Measurements from ENCODE around the gene FAM187B. TPM values are rescaled to one million over a fixed set of nuclear protein-coding genes. Genes with fewer than 3 reads are reported as not detected.
A peak's percentile ranks its signal among the peaks of the same experiment; 100 is the strongest.

Gene FAM187B
- total RNA-seq, 1 donor from 2014 or later = not detected

DNA sequence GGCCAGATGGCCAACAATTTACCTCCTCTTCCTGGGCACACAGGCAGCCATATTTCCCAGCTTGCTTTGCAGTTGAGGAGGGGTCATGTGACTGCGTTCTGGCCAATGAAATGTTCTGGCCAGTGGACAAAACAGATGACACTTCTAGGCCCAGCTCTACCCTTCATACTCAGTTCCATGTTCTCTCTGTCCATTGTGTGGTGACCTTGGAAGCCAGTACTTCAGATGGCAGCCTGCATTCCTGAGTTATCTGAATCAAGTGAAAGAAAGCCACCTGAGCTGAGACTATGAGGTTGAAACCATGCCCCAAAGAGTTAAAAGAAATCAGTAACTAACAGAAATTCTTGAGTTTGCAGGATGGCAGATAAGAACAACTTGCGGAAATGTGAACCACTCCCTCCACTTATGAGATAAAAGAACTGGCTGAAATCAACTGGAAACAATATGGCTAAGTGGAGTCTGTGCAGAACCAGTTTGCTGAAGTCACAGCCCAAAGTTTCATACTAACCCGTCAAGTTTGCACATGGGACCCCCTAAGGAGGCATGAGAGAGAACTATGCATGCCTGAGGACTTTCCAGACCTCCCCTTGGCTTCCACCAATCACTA lies 8.1 kb downstream of the FAM187B start:
- no peaks in the 10 kb centered on the region for H3K9me3 ChIP-seq
- DNase-seq (ENCODE audit: low spot score in 2 of 2) = peak in 1 of 2 donors; percentile 13
- no peak for TF ChIP-seq CTCF (IDR thresholded peaks at IDR 0.05)

GRCh38 chr19:35219008-35219407 lies 9.5 kb downstream of the FAM187B start:
- Histone ChIP-seq H3K4me1 (no peaks in the 10 kb centered on the region), H3K9me3 (no peaks in the 10 kb centered on the region), H3K4me3 (no peak overlapping the region), H3K27me3 (no peaks in the 10 kb centered on the region), H3K36me3 (no peaks in the 10 kb centered on the region), H3K27ac (no peak overlapping the region)
- DNase-seq (ENCODE audit: low spot score in 2 of 2) = no peak
- intact Hi-C loops (cut with DNase I) = no loop called here
- no peak for TF ChIP-seq CTCF (IDR thresholded peaks at IDR 0.05)

More for the DNA sequence above, 8.1 kb downstream of the FAM187B start:
- Histone ChIP-seq H3K4me3 (no peak overlapping the region), H3K27me3 (no peaks in the 10 kb centered on the region), H3K4me1 (no peaks in the 10 kb centered on the region), H3K36me3 (no peaks in the 10 kb centered on the region), H3K27ac (no peak overlapping the region)
- intact Hi-C loops (cut with DNase I) = no loop called here

GRCh38 chr19:35217649-35217990 lies 10.9 kb downstream of the FAM187B start:
- H3K27me3 ChIP-seq = no peaks in the 10 kb centered on the region
- no peak overlapping the region for H3K4me3 ChIP-seq
- no peaks in the 10 kb centered on the region for H3K36me3 ChIP-seq
- H3K9me3 ChIP-seq = no peaks in the 10 kb centered on the region
- intact Hi-C loops (cut with DNase I) = no loop called here
- DNase-seq (ENCODE audit: low spot score in 2 of 2) = peak in 1 of 2 donors; percentile 7
- no peaks in the 10 kb centered on the region for H3K4me1 ChIP-seq
- H3K27ac ChIP-seq = peak overlapping the region in 1 of 2 donors; percentile 28
- no peak for TF ChIP-seq CTCF (IDR thresholded peaks at IDR 0.05)

DNA sequence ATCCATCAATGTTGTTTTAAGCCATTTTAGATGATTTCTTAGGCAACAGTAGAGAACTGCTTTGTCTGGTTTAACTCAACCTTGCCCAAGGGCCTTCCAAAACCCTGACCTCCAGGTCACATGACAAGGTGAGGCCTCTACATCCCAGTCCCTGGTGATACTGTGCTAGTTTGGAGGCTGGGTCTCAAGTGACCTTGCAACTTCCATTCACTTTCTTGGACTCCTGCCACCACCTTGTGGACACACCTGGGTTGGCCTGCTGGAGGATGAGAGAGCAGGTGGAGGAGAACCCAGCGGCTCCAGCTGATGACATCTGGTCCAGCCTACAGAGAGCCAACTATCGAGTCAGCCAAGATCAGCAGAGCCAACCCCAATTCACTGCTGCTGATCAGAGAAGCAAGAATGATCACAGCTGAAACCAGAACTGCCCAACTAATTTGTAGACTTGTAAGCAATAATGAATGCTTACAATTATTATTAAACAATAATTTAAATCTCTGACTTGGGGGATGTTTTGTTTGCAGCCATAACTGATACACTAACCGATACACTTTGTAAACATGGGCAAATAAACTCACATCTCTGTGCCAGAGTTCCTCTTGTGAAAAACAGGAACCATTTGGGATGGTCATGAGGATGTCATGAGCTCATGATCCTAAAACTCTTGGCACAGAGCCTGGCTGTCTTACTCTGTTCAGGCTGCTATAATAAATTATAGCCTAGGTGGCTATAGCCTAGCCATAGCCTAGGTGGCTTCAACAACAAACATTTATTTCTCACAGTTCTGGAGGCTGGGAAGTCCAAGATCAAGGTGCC lies 11.5 kb downstream of the FAM187B start:
- Histone ChIP-seq H3K27ac (peak overlapping the region in 1 of 2 donors; percentile 28), H3K4me1 (no peaks in the 10 kb centered on the region)

More for the DNA sequence above, 11.5 kb downstream of the FAM187B start:
- intact Hi-C loops (cut with DNase I) = no loop called here
- Histone ChIP-seq H3K4me3 (no peak overlapping the region), H3K27me3 (no peaks in the 10 kb centered on the region), H3K36me3 (no peaks in the 10 kb centered on the region), H3K9me3 (no peaks in the 10 kb centered on the region)
- no peak for TF ChIP-seq CTCF (IDR thresholded peaks at IDR 0.05)
- DNase-seq (ENCODE audit: low spot score in 2 of 2) = no peak

All from ascending aorta (tissue), 2 donors.